ENCODE measurements around the gene PCDH17.

DNA sequence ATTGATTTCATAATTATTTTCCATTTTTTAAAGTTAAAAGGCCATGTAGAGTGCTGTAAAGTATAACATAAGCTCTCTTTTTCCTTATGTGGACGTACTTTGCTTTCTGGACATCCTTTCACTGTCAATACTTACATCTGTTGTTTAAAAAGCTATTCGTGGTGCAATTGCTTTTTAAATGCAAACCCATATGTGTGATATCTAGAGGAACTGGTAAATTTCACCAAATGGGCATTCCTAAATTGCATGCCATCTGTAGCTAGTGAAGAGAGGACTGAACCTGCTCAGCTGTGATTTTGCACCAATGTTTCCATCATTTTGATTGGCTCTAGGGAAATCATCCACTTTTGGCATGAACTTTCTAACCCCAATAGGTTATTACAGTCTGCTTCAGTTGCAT lies 129.4 kb downstream of the PCDH17 start:
- TF ChIP-seq POLR2AphosphoS5 (IDR thresholded peaks at IDR 0.05; ENCODE audit: low read depth, low read length) (no peak), TAF1 (IDR thresholded peaks at IDR 0.05; ENCODE audit: borderline replicate concordance, insufficient read depth, low read length) (no peak)

Measured in PFSK-1 (cell line).